ENCODE results near the gene AP2S1. TPM values are rescaled to one million over a fixed set of nuclear protein-coding genes. Genes with fewer than 3 reads are reported as not detected.

The AP2S1 gene
- polyA plus RNA-seq, 2 of the 4 experiments (the other 2 are of a cell fraction): 150 to 329 TPM

- no peaks in the 10 kb centered on the region for H3K4me1 ChIP-seq
- ChIA-PET POLR2A (interaction anchor here (2.7 kb wide), 1 partner anchor 47 kb away, joined by 11 read pairs; the partner anchor contains the start of gene SLC1A5), CTCF (interaction anchor here (1.0 to 44.5 kb wide), 5 partner anchors 8 to 156 kb away, joined by 3 to 1222 read pairs (median 4); no protein-coding TSS in a partner anchor)
- H3K27ac ChIP-seq: no peak overlapping the region
- DNase-seq (ENCODE audit: low read depth in 1 of 2, low spot score in 1 of 2) (no peak), ATAC-seq (no peak), FAIRE-seq (no peak)
- H3K4me3 ChIP-seq: no peak overlapping the region
- TF ChIP-seq HES2 (IDR thresholded peaks at IDR 0.05): no peak
- no peak for TF ChIP-seq FOXS1 (CRISPR knock-in tag; IDR thresholded peaks at IDR 0.05)
- no peak for TF ChIP-seq RCOR1 (IDR thresholded peaks at IDR 0.05; ENCODE audit: low read depth, low read length)
- TF ChIP-seq CEBPB (IDR thresholded peaks at IDR 0.05): no peak
- no peak for TF ChIP-seq NPAS2 (CRISPR knock-in tag; IDR thresholded peaks at IDR 0.05; ENCODE audit: borderline replicate concordance)
- TF ChIP-seq NR3C1 (IDR thresholded peaks at IDR 0.05): no peak
- TF ChIP-seq, protein P1, sequence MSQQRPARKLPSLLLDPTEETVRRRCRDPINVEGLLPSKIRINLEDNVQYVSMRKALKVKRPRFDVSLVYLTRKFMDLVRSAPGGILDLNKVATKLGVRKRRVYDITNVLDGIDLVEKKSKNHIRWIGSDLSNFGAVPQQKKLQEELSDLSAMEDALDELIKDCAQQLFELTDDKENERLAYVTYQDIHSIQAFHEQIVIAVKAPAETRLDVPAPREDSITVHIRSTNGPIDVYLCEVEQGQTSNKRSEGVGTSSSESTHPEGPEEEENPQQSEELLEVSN (IDR thresholded peaks at IDR 0.05; ENCODE audit: borderline replicate concordance, low read depth): no peak
- TF ChIP-seq EP300 (IDR thresholded peaks at IDR 0.05): no peak
- TF ChIP-seq FOSB (CRISPR knock-in tag; IDR thresholded peaks at IDR 0.05): no peak
- no peak for TF ChIP-seq ZC3H11A (IDR thresholded peaks at IDR 0.05)
- TF ChIP-seq RFX5 (IDR thresholded peaks at IDR 0.05): no peak
- TF ChIP-seq ZSCAN20 (CRISPR knock-in tag; IDR thresholded peaks at IDR 0.05): no peak
- no peak for TF ChIP-seq HEYL (CRISPR knock-in tag; IDR thresholded peaks at IDR 0.05)
- WGBS (ENCODE audit: missing lambda C conversion rate): 91% methylated on average over 6 of the region's 6 CpGs
- H3K9me3 ChIP-seq: no peaks in the 10 kb centered on the region
- no peak overlapping the region for H3K4me2 ChIP-seq
These were observed 15.7 kb downstream of the AP2S1 start for GRCh38 chr19:46834984-46835383.

GRCh38 chr19:46834121-46834520, 16.5 kb downstream of the AP2S1 start:
- Histone ChIP-seq H3K9me3 (no peaks in the 10 kb centered on the region), H3K27ac (no peak overlapping the region), H3K4me3 (no peak overlapping the region), H3K4me1 (peaks cover 8% of the 10 kb centered on the region), H3K4me2 (no peak overlapping the region)
- FAIRE-seq (no peak), ATAC-seq (no peak), DNase-seq (ENCODE audit: low read depth in 1 of 2, low spot score in 1 of 2) (no peak)
- CTCF ChIA-PET: interaction anchor here (0.8 to 44.5 kb wide), 9 partner anchors 9 to 217 kb away, joined by 3 to 1222 read pairs (median 4); no protein-coding TSS in a partner anchor
- TF ChIP-seq RAD21 (conservative IDR thresholded peaks at IDR 0.05 in 1 of 2, IDR thresholded peaks at IDR 0.05 in 1 of 2) (no peak), SMC3 (IDR thresholded peaks at IDR 0.05) (no peak), HMGXB4 (CRISPR knock-in tag; IDR thresholded peaks at IDR 0.05; ENCODE audit: borderline replicate concordance) (no peak)
- POLR2A ChIA-PET: interaction anchor here (2.7 kb wide), 1 partner anchor 46 kb away, joined by 11 read pairs; the partner anchor contains the start of gene SLC1A5
- 82% methylated on average over 5 of the region's 5 CpGs for WGBS (ENCODE audit: missing lambda C conversion rate)

GRCh38 chr19:46830864-46831263, 19.8 kb downstream of the AP2S1 start:
- Histone ChIP-seq H3K4me2 (peak overlapping the region; percentile 48), H3K4me1 (peaks cover 10% of the 10 kb centered on the region), H3K27ac (peak overlapping the region; percentile 78 to 79), H3K9me3 (no peaks in the 10 kb centered on the region), H3K4me3 (no peak overlapping the region)
- FAIRE-seq: peak; percentile 43
- TF ChIP-seq, protein P2, sequence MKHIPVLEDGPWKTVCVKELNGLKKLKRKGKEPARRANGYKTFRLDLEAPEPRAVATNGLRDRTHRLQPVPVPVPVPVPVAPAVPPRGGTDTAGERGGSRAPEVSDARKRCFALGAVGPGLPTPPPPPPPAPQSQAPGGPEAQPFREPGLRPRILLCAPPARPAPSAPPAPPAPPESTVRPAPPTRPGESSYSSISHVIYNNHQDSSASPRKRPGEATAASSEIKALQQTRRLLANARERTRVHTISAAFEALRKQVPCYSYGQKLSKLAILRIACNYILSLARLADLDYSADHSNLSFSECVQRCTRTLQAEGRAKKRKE (CRISPR knock-in tag; IDR thresholded peaks at IDR 0.05; ENCODE audit: low read depth): no peak
- no peak for TF ChIP-seq FOXS1 (CRISPR knock-in tag; IDR thresholded peaks at IDR 0.05)
- no peak for TF ChIP-seq HOXA7 (CRISPR knock-in tag; IDR thresholded peaks at IDR 0.05)
- TF ChIP-seq GATA3 (IDR thresholded peaks at IDR 0.05; ENCODE audit: borderline replicate concordance): no peak
- no peak for TF ChIP-seq HDAC2 (IDR thresholded peaks at IDR 0.05)
- TF ChIP-seq NFE2L2 (conservative IDR thresholded peaks at IDR 0.05; ENCODE audit: low read length): no peak
- no peak for TF ChIP-seq BCL3 (IDR thresholded peaks at IDR 0.05)
- TF ChIP-seq CHD4 (IDR thresholded peaks at IDR 0.05; ENCODE audit: borderline replicate concordance): no peak
- no peak for TF ChIP-seq CEBPB (IDR thresholded peaks at IDR 0.05)
- no peak for TF ChIP-seq CHD2 (IDR thresholded peaks at IDR 0.05; ENCODE audit: low read length, partially characterized antibody)
- no peak for TF ChIP-seq POLR2A (IDR thresholded peaks at IDR 0.05; ENCODE audit: low read length)
- TF ChIP-seq, protein P1 (IDR thresholded peaks at IDR 0.05; ENCODE audit: borderline replicate concordance, low read depth): no peak
- no peak for TF ChIP-seq RCOR1 (IDR thresholded peaks at IDR 0.05; ENCODE audit: low read depth, low read length)
- no peak for ATAC-seq
- ChIA-PET POLR2A (interaction anchor here (1.1 to 3.7 kb wide), 2 partner anchors 10 to 42 kb away, joined by 4 to 78 read pairs; partner anchors contain the start of gene SLC1A5), CTCF (interaction anchor here (1.1 to 44.5 kb wide), 20 partner anchors 9 to 182 kb away, joined by 3 to 1222 read pairs (median 8); partner anchors contain the start of gene SLC1A5)
- no peak for DNase-seq (ENCODE audit: low read depth in 1 of 2, low spot score in 1 of 2)
- 92% methylated on average over 2 of the region's 2 CpGs for WGBS (ENCODE audit: missing lambda C conversion rate)

Measured in A549 (cell line).